Spleen (tissue), 7 donors: ENCODE data around the gene VWA3B.

Source experiments
- CTCF ChIP-seq, 11 experiments: fragments of 200-600 bp in 7 of 11; fragments of 450-650 bp in 4 of 11; sonication (generic) in 4 of 11; IDR thresholded peaks in 8 of 11; conservative IDR thresholded peaks in 3 of 11; 1 replicate in 7 of 11; 2 replicates in 4 of 11; pipeline versions ENCODE4 v1.4.0 to v1.8.0; 2016 to 2021; ENCODE audit warnings: antibody characterized with exemption in 11 of 11, inconsistent platforms in 4 of 11, mild to moderate bottlenecking in 1 of 11
- POLR2A ChIP-seq, 3 donors: fragments of 450-650 bp; IDR thresholded peaks; one replicate each; pipeline ENCODE4 v1.5.1; 2017; ENCODE audit warnings: antibody characterized with exemption in 3 of 3, mild to moderate bottlenecking in 1 of 3
- donor health status: DM: no; HTN: no; CAD: no; lungs with moderate emphysema.
- donor health status: DM: no; HTN: no; CAD: no.
- donor health status: DM: no; HTN: no; CAD: no.

- TF ChIP-seq CTCF (IDR thresholded peaks at IDR 0.05 in 8 of 11, conservative IDR thresholded peaks at IDR 0.05 in 3 of 11) (no peak), POLR2A (IDR thresholded peaks at IDR 0.05) (no peak)
Measured at GRCh38 chr2:98258906-98259305, 171.9 kb downstream of the VWA3B start.
